ENCODE data around the gene ACLY.

- TF ChIP-seq CTCF (IDR thresholded peaks at IDR 0.05; ENCODE audit: low read length), result no peak
- no peak for TF ChIP-seq EZH2 (IDR thresholded peaks at IDR 0.05; ENCODE audit: borderline replicate concordance, low read length)
Measured at GRCh38 chr17:41956522-41956921, 37.8 kb upstream of the ACLY start.

Data from OCI-LY1 (cell line).